DMS153 treated with DMSO at 0.1 percent for 48 hours (cell line): Measurements from ENCODE around the gene PTBP3.

Experiments
- DNase-seq: peaks from one replicate; lab custom pipeline; 2025; ENCODE audit not compliant: unreplicated experiment; lab: John Stamatoyannopoulos, UW

PTBP3 gene

GRCh38 chr9:112174222-112174964 is 159.0 kb downstream of the PTBP3 start:
- peak; percentile 16 for DNase-seq

- no peak for DNase-seq
Observed at GRCh38 chr9:112173489-112174221, 159.8 kb downstream of the PTBP3 start.

GRCh38 chr9:112170968-112171367 is 162.5 kb downstream of the PTBP3 start:
- DNase-seq, result no peak

GRCh38 chr9:112170235-112170634 is 163.2 kb downstream of the PTBP3 start:
- DNase-seq, result no peak

GRCh38 chr9:112169368-112169767 is 164.1 kb downstream of the PTBP3 start:
- DNase-seq, result no peak

- DNase-seq, result no peak
Observed at GRCh38 chr9:112168197-112168596, 165.2 kb downstream of the PTBP3 start.
